K562 (cell line): ENCODE measurements around the gene TSTD1.

Experiments
- KLF6 ChIP-seq: fragments of 250-450 bp; sonication (Bioruptor Pico); IDR thresholded peaks from 2 replicates; pipeline ENCODE4 v1.4.0; 2020; ENCODE audit warnings: mild to moderate bottlenecking, moderate library complexity, borderline replicate concordance
- STAG1 ChIP-seq: sonication (generic); formaldehyde crosslinking; IDR thresholded peaks from 2 replicates; pipeline ENCODE4 v1.5.0; 2020; ENCODE audit warnings: missing genetic modification reagents, borderline replicate concordance
- ZMIZ1 ChIP-seq, 2 experiments: fragments of 150-350 bp in 1 of 2; IDR thresholded peaks; 2 replicates each; pipeline ENCODE4 v1.6.1; 2012 to 2016; ENCODE audit warnings: low read depth in 2 of 2, low read length in 2 of 2, mild to moderate bottlenecking in 1 of 2, moderate library complexity in 1 of 2

- TF ChIP-seq ZMIZ1 (IDR thresholded peaks at IDR 0.05; ENCODE audit: low read depth in 2 of 2, low read length in 2 of 2) = no peak
- no peak for TF ChIP-seq KLF6 (CRISPR knock-in tag)
- TF ChIP-seq STAG1 (CRISPR knock-in tag) = no peak
Observed at GRCh38 chr1:161073474-161074121, 34.8 kb upstream of the TSTD1 start.
